Stomach (tissue), 9 donors: Measurements from ENCODE around the gene AGBL3. TPM values are rescaled to one million over a fixed set of nuclear protein-coding genes. Genes with fewer than 3 reads are reported as not detected.
"Not testable (repeated sequence)": the region's sequence is repeated elsewhere in the genome, so short reads cannot be mapped to it uniquely, and the experiment has no call there.

Source experiments
- DNase-seq, 2 donors: peaks; one replicate each; pipeline versions ENCODE4 v3.0.0 to v3.0.0-alpha.2; 2013 to 2019
- H3K27ac ChIP-seq, 5 donors: fragments of 200-600 bp in 4 of 5; sonication (generic) in 4 of 5; one replicate each; pipeline ENCODE4 v1.5.1; 2013 to 2019; ENCODE audit warnings: mild to moderate bottlenecking in 1 of 5, moderate library complexity in 1 of 5
- H3K27me3 ChIP-seq, 3 donors: fragments of 200-600 bp; sonication (generic); one replicate each; pipeline ENCODE4 v1.5.1; 2017 to 2019; ENCODE audit warnings: mixed run types in 1 of 3
- H3K36me3 ChIP-seq, 4 donors: fragments of 200-600 bp; sonication (generic); 1 replicate in 3 of 4; 2 replicates in 1 of 4; pipeline ENCODE4 v1.5.1; 2016 to 2019
- H3K4me1 ChIP-seq, 4 donors: fragments of 200-600 bp; sonication (generic); one replicate each; pipeline ENCODE4 v1.5.1; 2016 to 2019
- H3K4me3 ChIP-seq, 4 donors: fragments of 200-600 bp; sonication (generic) in 3 of 4; one replicate each; pipeline ENCODE4 v1.5.1; 2016 to 2019; ENCODE audit warnings: mild to moderate bottlenecking in 1 of 4
- H3K9me3 ChIP-seq, 4 donors: fragments of 200-600 bp; sonication (generic); one replicate each; pipeline ENCODE4 v1.5.1; 2016 to 2019
- EP300 ChIP-seq: sonication (generic); formaldehyde crosslinking; IDR thresholded peaks from one replicate; pipeline ENCODE4 v1.6.1; 2017; ENCODE audit warnings: antibody characterized with exemption
- POLR2A ChIP-seq, 4 donors: fragments of 450-650 bp; IDR thresholded peaks; one replicate each; pipeline ENCODE4 v1.6.1; 2016; ENCODE audit warnings: antibody characterized with exemption in 4 of 4, control low read depth in 2 of 4, mild to moderate bottlenecking in 1 of 4, moderate library complexity in 1 of 4
- POLR2AphosphoS5 ChIP-seq, 3 donors: sonication (generic); formaldehyde crosslinking; IDR thresholded peaks; one replicate each; pipeline ENCODE4 v1.6.1; 2016; ENCODE audit warnings: antibody characterized with exemption in 3 of 3
- WGBS, 5 donors: extraction: QIAGEN DNeasy Blood & Tissue Kit in 3 of 5; methylation state at CpG; one replicate each; pipeline versions ENCODE4 v1.1.5 to v1.1.7; 2013 to 2018; 5-methylcytosine and 5-hydroxymethylcytosine counted together
- intact Hi-C: fragments of 100-400 bp; cut with DNase I; formaldehyde crosslinking; loops from one replicate; pipeline ENCODE4 v1.15.1; 2023; ENCODE audit warnings: low total_unique reads
- polyA plus RNA-seq, 3 donors: library from polyadenylated mRNA; stranded (reverse); fragments of 200-250 nt; gene quantifications; one replicate each; pipeline ENCODE4 v1.2.3, GENCODE V29; 2013
- total RNA-seq, 5 donors: library from RNA; depleted of rRNA; stranded (reverse); fragments of >200 nt; gene quantifications; one replicate each; pipeline versions ENCODE4 v1.1.0 to v1.2.3, GENCODE V29; 2014 to 2016
- TF ChIP-seq, protein P1 (sequence below), 7 experiments: fragments of 450-650 bp in 4 of 7; fragments of 200-600 bp in 3 of 7; sonication (generic) in 3 of 7; IDR thresholded peaks; one replicate each; pipeline ENCODE4 v1.5.1; 2016 to 2019; ENCODE audit warnings: antibody characterized with exemption in 7 of 7, control low read depth in 2 of 7, mild to moderate bottlenecking in 1 of 7
- donor health status: healthy with polysubstance abuse.
- donor health status: Bipolar disorder and iron deficiency.
- donor health status: healthy.

Gene AGBL3
- total and polyA plus RNA-seq, 8 donors, result 0.29 to 8.4 (median 1.3) TPM; not detected in 2

DNA sequence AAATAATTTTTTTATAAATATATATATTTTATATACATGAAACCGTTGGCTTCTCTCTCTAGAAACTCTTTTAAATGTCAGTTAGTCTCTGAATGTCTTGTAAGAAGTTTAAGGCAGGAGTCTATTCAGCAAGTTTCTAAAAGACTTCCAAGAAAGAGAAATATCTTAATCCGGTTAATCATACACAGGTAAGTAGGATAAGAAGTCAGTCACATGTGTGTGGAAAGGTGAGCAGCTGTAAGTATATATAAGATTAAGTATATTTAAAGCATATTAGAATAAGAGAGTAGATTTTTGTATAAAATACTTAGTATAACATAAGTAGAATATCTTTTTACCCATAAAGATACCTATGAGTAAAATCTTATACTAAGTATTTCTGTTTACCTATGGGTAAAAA is 48.9 kb downstream of the AGBL3 start:
- Histone ChIP-seq H3K27ac (no peak overlapping the region), H3K36me3 (no peaks in the 10 kb centered on the region), H3K27me3 (no peaks in the 10 kb centered on the region), H3K4me3 (no peak overlapping the region), H3K9me3 (no peaks in the 10 kb centered on the region), H3K4me1 (no peaks in the 10 kb centered on the region)
- WGBS, 5 donors, result 36 to 60% (median 45%) methylated on average over 2 of the region's 2 CpGs
- intact Hi-C loops, result no loop called here
- TF ChIP-seq POLR2A (IDR thresholded peaks at IDR 0.05) (no peak), EP300 (no peak), POLR2AphosphoS5 (IDR thresholded peaks at IDR 0.05) (no peak)
- TF ChIP-seq, protein P1, sequence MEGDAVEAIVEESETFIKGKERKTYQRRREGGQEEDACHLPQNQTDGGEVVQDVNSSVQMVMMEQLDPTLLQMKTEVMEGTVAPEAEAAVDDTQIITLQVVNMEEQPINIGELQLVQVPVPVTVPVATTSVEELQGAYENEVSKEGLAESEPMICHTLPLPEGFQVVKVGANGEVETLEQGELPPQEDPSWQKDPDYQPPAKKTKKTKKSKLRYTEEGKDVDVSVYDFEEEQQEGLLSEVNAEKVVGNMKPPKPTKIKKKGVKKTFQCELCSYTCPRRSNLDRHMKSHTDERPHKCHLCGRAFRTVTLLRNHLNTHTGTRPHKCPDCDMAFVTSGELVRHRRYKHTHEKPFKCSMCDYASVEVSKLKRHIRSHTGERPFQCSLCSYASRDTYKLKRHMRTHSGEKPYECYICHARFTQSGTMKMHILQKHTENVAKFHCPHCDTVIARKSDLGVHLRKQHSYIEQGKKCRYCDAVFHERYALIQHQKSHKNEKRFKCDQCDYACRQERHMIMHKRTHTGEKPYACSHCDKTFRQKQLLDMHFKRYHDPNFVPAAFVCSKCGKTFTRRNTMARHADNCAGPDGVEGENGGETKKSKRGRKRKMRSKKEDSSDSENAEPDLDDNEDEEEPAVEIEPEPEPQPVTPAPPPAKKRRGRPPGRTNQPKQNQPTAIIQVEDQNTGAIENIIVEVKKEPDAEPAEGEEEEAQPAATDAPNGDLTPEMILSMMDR (IDR thresholded peaks at IDR 0.05), result no peak
- DNase-seq, result no peak

DNA sequence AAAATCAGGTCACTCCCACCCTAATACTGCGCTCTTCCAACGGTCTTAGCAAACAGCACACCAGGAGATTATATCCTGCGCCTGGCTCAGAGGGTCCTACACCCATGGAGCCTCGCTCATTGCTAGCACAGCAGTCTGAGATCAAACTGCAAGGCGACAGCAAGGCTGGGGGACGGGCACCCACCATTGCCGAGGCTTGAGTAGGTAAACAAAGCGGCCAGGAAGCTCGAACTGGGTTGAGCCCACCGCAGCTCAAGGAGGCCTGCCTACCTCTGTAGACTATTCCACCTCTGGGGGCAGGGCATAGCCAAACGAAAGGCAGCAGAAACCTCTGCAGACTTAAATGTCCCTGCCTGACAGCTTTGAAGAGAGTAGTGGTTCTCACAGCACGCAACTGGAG is 80.7 kb downstream of the AGBL3 start:
- H3K36me3 ChIP-seq, DNase-seq, H3K27me3 ChIP-seq, H3K4me3 ChIP-seq, intact Hi-C loops, H3K4me1 ChIP-seq, H3K27ac ChIP-seq: not testable (repeated sequence)
- peaks cover 0 to 10% (median 5%) of the 10 kb centered on the region in 4 donors for H3K9me3 ChIP-seq
- WGBS, 5 donors, result 89 to 98% (median 97%) methylated on average over 7 to 12 of the region's 12 CpGs

DNA sequence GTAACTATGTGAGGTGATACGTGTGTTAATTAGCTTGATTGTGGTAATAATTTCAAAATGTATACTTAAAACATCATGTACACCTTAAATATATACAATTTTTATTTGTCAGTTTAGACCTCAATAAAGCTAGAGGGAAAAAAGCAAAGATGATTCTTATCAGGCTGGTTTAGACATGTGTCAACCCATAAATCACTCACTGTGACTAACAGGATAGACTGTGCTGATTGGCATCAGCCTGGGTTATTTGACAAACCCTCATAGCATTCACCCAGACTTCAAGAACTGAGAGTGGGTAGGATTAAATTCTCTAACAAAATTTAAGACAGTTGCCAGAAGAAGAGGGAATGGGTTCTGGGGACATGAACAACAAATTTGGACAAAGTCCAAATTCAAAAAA is 87.8 kb downstream of the AGBL3 start:
- Histone ChIP-seq H3K4me1 (no peaks in the 10 kb centered on the region), H3K27ac (no peak overlapping the region), H3K4me3 (no peak overlapping the region), H3K36me3 (no peaks in the 10 kb centered on the region), H3K9me3 (no peaks in the 10 kb centered on the region), H3K27me3 (no peaks in the 10 kb centered on the region)
- intact Hi-C loops, result no loop called here
- TF ChIP-seq POLR2AphosphoS5 (IDR thresholded peaks at IDR 0.05), result no peak
- WGBS, 5 donors, result 94 to 100% (median 98%) methylated on average over 1 of the region's 1 CpG
- no peak for DNase-seq

DNA sequence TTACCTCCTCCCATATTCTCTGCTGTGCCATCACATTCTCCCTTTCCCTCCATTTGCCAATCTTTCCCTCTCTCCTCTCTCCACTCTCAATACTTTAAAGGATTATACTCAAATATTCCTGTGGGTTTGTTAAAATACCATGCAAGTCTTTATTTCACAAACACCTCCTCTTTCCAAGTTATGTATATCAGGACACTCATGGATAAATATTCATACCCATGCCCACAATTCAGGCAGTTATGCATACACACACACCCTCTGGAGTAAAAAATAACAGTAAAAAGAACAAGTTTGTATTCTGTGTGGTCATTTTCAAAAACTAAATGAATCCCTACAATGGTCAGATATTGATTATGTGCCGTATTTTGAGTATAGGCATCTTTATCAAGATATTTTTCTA is 88.2 kb downstream of the AGBL3 start:
- no peaks in the 10 kb centered on the region for H3K36me3 ChIP-seq

DNA sequence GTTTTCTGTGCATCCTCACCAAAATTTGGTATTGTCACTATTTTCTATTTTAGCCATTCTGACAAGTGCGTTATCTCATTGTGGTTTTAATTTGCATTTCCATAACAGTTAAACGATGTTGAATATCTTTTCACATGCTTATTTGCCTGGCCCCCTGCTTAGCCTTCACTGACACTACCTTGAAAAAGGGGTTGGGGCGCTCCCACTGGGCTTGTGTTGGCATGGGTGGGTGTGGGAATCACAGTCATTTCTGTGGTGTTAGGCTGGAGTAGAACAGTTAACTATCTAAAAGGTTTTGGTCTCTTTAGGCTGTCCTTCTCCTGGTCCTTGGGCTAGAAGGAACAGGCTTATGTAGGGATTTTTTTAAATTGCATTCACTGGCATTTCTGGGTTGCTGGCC is 89.4 kb downstream of the AGBL3 start:
- no peak for DNase-seq
- Histone ChIP-seq H3K4me3 (no peak overlapping the region), H3K27ac (no peak overlapping the region), H3K27me3 (no peaks in the 10 kb centered on the region), H3K36me3 (no peaks in the 10 kb centered on the region), H3K4me1 (no peaks in the 10 kb centered on the region), H3K9me3 (no peaks in the 10 kb centered on the region)
- TF ChIP-seq POLR2A (IDR thresholded peaks at IDR 0.05) (no peak), POLR2AphosphoS5 (IDR thresholded peaks at IDR 0.05) (no peak), EP300 (no peak)
- TF ChIP-seq, protein P1 (IDR thresholded peaks at IDR 0.05), result no peak
- intact Hi-C loops, result no loop called here
- 69 to 80% (median 75%) methylated on average over 3 of the region's 3 CpGs for WGBS, 5 donors

More for the DNA sequence above, 88.2 kb downstream of the AGBL3 start:
- no peak for DNase-seq
- no peak overlapping the region for H3K4me3 ChIP-seq
- TF ChIP-seq EP300, result no peak
- TF ChIP-seq, protein P1 (IDR thresholded peaks at IDR 0.05), result no peak
- no peak for TF ChIP-seq POLR2AphosphoS5 (IDR thresholded peaks at IDR 0.05)
- TF ChIP-seq POLR2A (IDR thresholded peaks at IDR 0.05), result no peak
- intact Hi-C loops, result no loop called here
- WGBS, 5 donors, result 0 to 97% (median 81%) methylated on average over 1 of the region's 1 CpG
- H3K27me3 ChIP-seq, result no peaks in the 10 kb centered on the region
- H3K27ac ChIP-seq, result no peak overlapping the region
- H3K9me3 ChIP-seq, result no peaks in the 10 kb centered on the region
- no peaks in the 10 kb centered on the region for H3K4me1 ChIP-seq
